DMS79 treated with DMSO at 0.1 percent for 48 hours (cell line): ENCODE data around the gene RNF125.
"Not testable (repeated sequence)": the region's sequence is repeated elsewhere in the genome, so short reads cannot be mapped to it uniquely, and the experiment has no call there.

Experiments
- DNase-seq: peaks from one replicate; lab custom pipeline; 2025; lab: John Stamatoyannopoulos, UW

The RNF125 gene

GRCh38 chr18:32025744-32026143 is 7.1 kb downstream of the RNF125 start:
- no peak for DNase-seq

- DNase-seq = no peak
Observed at GRCh38 chr18:32026491-32027086, 8.0 kb downstream of the RNF125 start.

GRCh38 chr18:32029558-32029957 is 10.9 kb downstream of the RNF125 start:
- DNase-seq = no peak

- DNase-seq = no peak
Observed at GRCh38 chr18:32032609-32033008, 14.0 kb downstream of the RNF125 start.

- DNase-seq = no peak
Observed at GRCh38 chr18:32036506-32037180, 18.0 kb downstream of the RNF125 start.

- DNase-seq = no peak
Observed at GRCh38 chr18:32037616-32038015, 19.0 kb downstream of the RNF125 start.

- DNase-seq = no peak
Observed at GRCh38 chr18:32040936-32041335, 22.3 kb downstream of the RNF125 start.

- no peak for DNase-seq
Observed at GRCh38 chr18:32042337-32042736, 23.7 kb downstream of the RNF125 start.

GRCh38 chr18:32048507-32049091 is 30.0 kb downstream of the RNF125 start:
- peak; percentile 10 for DNase-seq

- DNase-seq = no peak
Observed at GRCh38 chr18:32049393-32050171, 31.0 kb downstream of the RNF125 start.

GRCh38 chr18:32056613-32057358 is 38.2 kb downstream of the RNF125 start:
- peak; percentile 9 for DNase-seq

- DNase-seq = no peak
Observed at GRCh38 chr18:32057624-32058165, 39.1 kb downstream of the RNF125 start.

GRCh38 chr18:32060026-32060425 is 41.4 kb downstream of the RNF125 start:
- no peak for DNase-seq

GRCh38 chr18:32067375-32068167 is 48.9 kb downstream of the RNF125 start:
- DNase-seq = no peak

- no peak for DNase-seq
Observed at GRCh38 chr18:32072321-32072720, 53.7 kb downstream of the RNF125 start.

GRCh38 chr18:32074206-32074605 is 55.6 kb downstream of the RNF125 start:
- no peak for DNase-seq

- no peak for DNase-seq
Observed at GRCh38 chr18:32078845-32079244, 60.2 kb downstream of the RNF125 start.

GRCh38 chr18:32081881-32082280 is 63.3 kb downstream of the RNF125 start:
- no peak for DNase-seq

- no peak for DNase-seq
Observed at GRCh38 chr18:32083781-32084180, 65.2 kb downstream of the RNF125 start.

GRCh38 chr18:32086881-32087280 is 68.3 kb downstream of the RNF125 start:
- no peak for DNase-seq

- DNase-seq = not testable (repeated sequence)
Observed at GRCh38 chr18:32090831-32091230, 72.2 kb downstream of the RNF125 start.
